GM12878 (cell line): ENCODE data around the gene NOP16. TPM values are rescaled to one million over a fixed set of nuclear protein-coding genes. Genes with fewer than 3 reads are reported as not detected.

Source experiments
- ATAC-seq: fragments of 200-7000 bp; cut with Tn5 transposase; 3 replicates; pipeline ENCODE4 v1.9.1; 2020; ENCODE audit warnings: mild to moderate bottlenecking, moderate library complexity
- BruUV-seq: library from RNA; stranded (reverse); fragments of 400-500 nt; replicated peaks from 2 replicates; lab custom pipeline; 2021; lab: Mats Ljungman, UMichigan
- CTCF ChIA-PET: fragments of 300-600 bp; sonication (Branson Sonifier 250); formaldehyde crosslinking; extraction: SDS; loops from one replicate; lab custom pipeline; 2021; ENCODE audit warnings: inconsistent platforms; lab: Yijun Ruan, JAX
- POLR2A ChIA-PET: fragments of 350-600 bp; formaldehyde crosslinking; extraction: SDS; loops from one replicate; lab custom pipeline; 2021; ENCODE audit warnings: inconsistent platforms; lab: Charles Lee
- RAD21 ChIA-PET: fragments of 300-600 bp; sonication (Branson Sonifier 250); formaldehyde crosslinking; loops from one replicate; lab custom pipeline; 2023; ENCODE audit warnings: antibody characterized with exemption; ENCODE audit not compliant: unreplicated experiment; lab: Charles Lee
- SMC1A ChIA-PET: fragments of 300-600 bp; sonication (Branson Sonifier 250); formaldehyde crosslinking; loops from one replicate; lab custom pipeline; 2023; ENCODE audit not compliant: unreplicated experiment, uncharacterized antibody; lab: Charles Lee
- DNase-seq: peaks from one replicate; pipeline ENCODE4 v3.0.0-alpha.2; 2011; ENCODE audit warnings: low read depth, low spot score
- FAIRE-seq: peaks from 3 replicates; lab custom pipeline; 2011; peaks lifted over from hg19 to GRCh38; lab: Jason Lieb, UNC
- H2AFZ ChIP-seq: 2 replicates; pipeline ENCODE4 v1.6.0; 2011; ENCODE audit warnings: low read depth, low read length, control low read depth; ENCODE audit not compliant: control insufficient read depth
- H3K27ac ChIP-seq: 2 replicates; pipeline ENCODE4 v1.5.1; 2011; ENCODE audit warnings: control low read depth; ENCODE audit not compliant: control insufficient read depth, insufficient read depth
- H3K27me3 ChIP-seq, 2 experiments: replicated peaks in 1 of 2; 2 replicates each; pipeline versions ENCODE4 v1.6.0 to v1.6.1; 2011; ENCODE audit warnings: low read length in 1 of 2; ENCODE audit not compliant: control insufficient read depth in 2 of 2, insufficient read depth in 2 of 2
- H3K36me3 ChIP-seq, 2 experiments: 2 replicates each; pipeline ENCODE4 v1.5.1; 2011; ENCODE audit warnings: low read length in 1 of 2; ENCODE audit not compliant: control insufficient read depth in 2 of 2, insufficient read depth in 2 of 2
- H3K4me1 ChIP-seq: 2 replicates; pipeline ENCODE4 v1.6.1; 2011; ENCODE audit warnings: mild to moderate bottlenecking, low read length, moderate library complexity, mixed read lengths; ENCODE audit not compliant: control insufficient read depth, insufficient read depth
- H3K4me2 ChIP-seq: 2 replicates; pipeline ENCODE4 v1.6.0; 2011; ENCODE audit warnings: control low read depth; ENCODE audit not compliant: control insufficient read depth, insufficient read depth
- H3K4me3 ChIP-seq: fragments of 200-600 bp; sonication (generic); 2 replicates; pipeline ENCODE4 v1.5.1; 2016
- H3K79me2 ChIP-seq: 2 replicates; pipeline ENCODE4 v1.6.0; 2011; ENCODE audit warnings: low read length; ENCODE audit not compliant: control insufficient read depth, insufficient read depth
- H3K9ac ChIP-seq: 2 replicates; pipeline ENCODE4 v1.8.0; 2011; ENCODE audit warnings: low read length, control low read depth, mixed read lengths; ENCODE audit not compliant: control insufficient read depth, insufficient read depth
- H3K9me3 ChIP-seq: replicated peaks from 3 replicates; pipeline ENCODE4 v1.5.1; 2011; ENCODE audit warnings: mild to moderate bottlenecking, low read length; ENCODE audit not compliant: control insufficient read depth, insufficient read depth
- H4K20me1 ChIP-seq: 2 replicates; pipeline ENCODE4 v1.6.0; 2011; ENCODE audit not compliant: control insufficient read depth, insufficient read depth
- BACH1 ChIP-seq: fragments of 450-650 bp; IDR thresholded peaks from 2 replicates; pipeline ENCODE4 v1.6.1; 2017; ENCODE audit warnings: mild to moderate bottlenecking, borderline replicate concordance
- CBX3 ChIP-seq: fragments of 200-600 bp; sonication (generic); IDR thresholded peaks from 2 replicates; pipeline ENCODE4 v1.6.1; 2016; ENCODE audit warnings: low read depth, borderline replicate concordance
- E4F1 ChIP-seq: fragments of 450-650 bp; IDR thresholded peaks from 2 replicates; pipeline ENCODE4 v1.6.1; 2018; ENCODE audit warnings: borderline replicate concordance, mild to moderate bottlenecking; ENCODE audit not compliant: partially characterized antibody
- EP300 ChIP-seq, 2 experiments: fragments of 150-350 bp in 1 of 2; IDR thresholded peaks; 2 replicates each; pipeline ENCODE4 v1.6.1; 2011 to 2012; ENCODE audit warnings: low read depth in 2 of 2, low read length in 2 of 2, borderline replicate concordance in 1 of 2, improper control_type of control experiment in 1 of 2, inconsistent platforms in 1 of 2; ENCODE audit not compliant: control insufficient read depth in 1 of 2
- HDAC6 ChIP-seq: fragments of 200-600 bp; sonication (generic); IDR thresholded peaks from one replicate; pipeline ENCODE4 v1.8.0; 2017; ENCODE audit warnings: antibody characterized with exemption; ENCODE audit not compliant: unreplicated experiment
- MAX ChIP-seq: IDR thresholded peaks from 2 replicates; pipeline ENCODE4 v1.6.1; 2012; ENCODE audit warnings: low read depth, low read length, improper control_type of control experiment
- MTA2 ChIP-seq: fragments of 450-650 bp; IDR thresholded peaks from 2 replicates; pipeline ENCODE4 v1.6.1; 2016; ENCODE audit warnings: low read depth, mild to moderate bottlenecking, moderate library complexity
- NBN ChIP-seq: fragments of 450-650 bp; IDR thresholded peaks from 2 replicates; pipeline ENCODE4 v1.6.1; 2016
- NFXL1 ChIP-seq: fragments of 450-650 bp; IDR thresholded peaks from 2 replicates; pipeline ENCODE4 v1.6.1; 2017; ENCODE audit warnings: antibody characterized with exemption, mild to moderate bottlenecking, borderline replicate concordance
- PAX8 ChIP-seq: fragments of 450-650 bp; IDR thresholded peaks from 2 replicates; pipeline ENCODE4 v1.6.1; 2017; ENCODE audit warnings: mild to moderate bottlenecking, moderate library complexity
- POLR2A ChIP-seq: IDR thresholded peaks from 2 replicates; pipeline ENCODE4 v1.6.1; 2011; ENCODE audit warnings: low read depth, mild to moderate bottlenecking, low read length
- POLR2AphosphoS2 ChIP-seq: IDR thresholded peaks from 2 replicates; pipeline ENCODE4 v1.6.1; 2011; ENCODE audit warnings: low read depth, mild to moderate bottlenecking, low read length, improper control_type of control experiment, moderate library complexity
- POLR2AphosphoS5 ChIP-seq: IDR thresholded peaks from 2 replicates; pipeline ENCODE4 v1.6.1; 2011; ENCODE audit warnings: mild to moderate bottlenecking, low read length, inconsistent platforms
- SMAD5 ChIP-seq: IDR thresholded peaks from 2 replicates; pipeline ENCODE4 v1.6.1; 2016; ENCODE audit warnings: antibody characterized with exemption, low read depth
- SP1 ChIP-seq: IDR thresholded peaks from one replicate; pipeline ENCODE4 v1.6.1; 2011; ENCODE audit warnings: low read depth, low read length
- TBL1XR1 ChIP-seq: IDR thresholded peaks from 2 replicates; pipeline ENCODE4 v1.6.1; 2012; ENCODE audit warnings: low read depth, low read length, improper control_type of control experiment
- TCF12 ChIP-seq: IDR thresholded peaks from 2 replicates; pipeline ENCODE4 v1.6.1; 2011; ENCODE audit warnings: low read depth, mild to moderate bottlenecking, low read length
- WGBS: methylation state at CpG from one replicate; pipeline ENCODE4 v1.1.6; 2016; ENCODE audit warnings: low lambda C conversion rate; ENCODE audit not compliant: insufficient replicate concordance, insufficient coverage; ENCODE audit errors: missing lambda C conversion rate; 5-methylcytosine and 5-hydroxymethylcytosine counted together
- in situ Hi-C: fragments of 300-500 bp; cut with MboI; formaldehyde crosslinking; loops from 9 replicates; pipeline ENCODE4 v1.14.3; 2018; ENCODE audit warnings: mixed read lengths
- intact Hi-C: fragments of 100-400 bp; cut with micrococcal nuclease; formaldehyde crosslinking; loops from one replicate; pipeline ENCODE4 v1.14.2; 2022; ENCODE audit not compliant: unreplicated experiment
- polyA plus RNA-seq, 11 experiments: library from polyadenylated mRNA; depleted of rRNA in 4 of 11; unstranded in 6 of 11; stranded (reverse) in 5 of 11; fragments of >200 nt; fragmentation: Nextera tagmentation in 4 of 11; fragmentation: Illumina TruSeq in 1 of 11; extraction: Ambion mirVana in 4 of 11; extraction: Trizol in 1 of 11; gene quantifications; 1 replicate in 1 of 11; 2 replicates in 10 of 11; pipeline versions ENCODE4 v1.2.1 to v1.2.3, GENCODE V29; 2011 to 2016; ENCODE audit warnings: inconsistent platforms in 2 of 11, missing spikeins in 2 of 11, low read depth in 1 of 11
- total RNA-seq, 4 experiments: library from RNA; depleted of rRNA in 3 of 4; stranded (reverse); fragments of >200 nt in 3 of 4; fragmentation: Illumina TruSeq in 1 of 4; extraction: Trizol in 1 of 4; gene quantifications; 2 replicates each; pipeline versions ENCODE4 v1.2.1 to v1.2.3, GENCODE V29; 2013 to 2021
- TF ChIP-seq, protein P1 (sequence below): fragments of 150-350 bp; IDR thresholded peaks from 2 replicates; pipeline ENCODE4 v1.6.1; 2016; ENCODE audit warnings: low read depth, low read length
- TF ChIP-seq, protein P2 (sequence below): fragments of 450-650 bp; IDR thresholded peaks from 2 replicates; pipeline ENCODE4 v1.6.1; 2016; ENCODE audit warnings: mild to moderate bottlenecking

The NOP16 gene
- total and polyA plus RNA-seq, 10 of the 15 experiments (the other 5 are each of a cell fraction or from before 2014, with no cell fraction given), result 50.3 to 276 (median 116) TPM

DNA sequence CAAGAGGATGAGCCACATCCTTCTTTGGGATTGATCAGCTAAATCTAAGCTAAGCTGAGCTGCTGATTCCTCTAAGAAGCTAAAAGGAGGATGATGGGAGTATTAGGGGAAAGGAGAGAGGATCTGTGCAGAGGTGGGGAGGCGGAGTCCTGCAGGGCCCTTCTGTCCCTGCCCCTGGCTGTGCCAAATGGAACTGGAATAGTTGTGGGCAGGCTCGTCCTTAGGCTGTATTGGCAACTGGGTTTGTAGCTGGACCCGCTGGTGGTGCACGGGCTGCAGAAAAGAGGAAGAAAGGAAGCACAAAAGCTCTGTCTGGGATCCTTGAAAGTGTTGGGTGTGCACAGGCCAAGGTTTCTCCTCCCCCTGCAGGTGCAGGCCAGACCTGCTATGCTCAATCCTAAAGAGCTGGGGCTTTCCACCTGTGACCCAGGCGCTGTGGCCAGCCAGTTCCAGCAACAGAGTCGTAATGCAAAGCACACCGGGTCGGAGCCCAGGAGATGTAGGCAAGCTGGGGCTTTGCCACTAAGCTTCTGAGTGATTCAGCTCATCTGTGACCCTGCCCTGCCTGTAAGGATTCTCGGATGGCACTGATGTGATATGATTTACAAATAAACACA is 18.1 kb upstream of the NOP16 start:
- Histone ChIP-seq H3K79me2 (no peaks in the 10 kb centered on the region), H3K4me1 (no peaks in the 10 kb centered on the region), H3K9ac (no peak overlapping the region), H4K20me1 (no peaks in the 10 kb centered on the region), H3K4me2 (no peak overlapping the region), H3K27ac (no peak overlapping the region), H3K9me3 (no peaks in the 10 kb centered on the region), H3K36me3 (no peaks in the 10 kb centered on the region; a peak in 1 of 4 replicates), H3K27me3 (no peaks in the 10 kb centered on the region), H2AFZ (no peak overlapping the region), H3K4me3 (no peak overlapping the region)
- no peak for FAIRE-seq
- BruUV-seq, result no TSS peak
- peak; percentile 68 for ATAC-seq
- ChIA-PET SMC1A (interaction anchor here (1.0 to 1.7 kb wide), 2 partner anchors 9 to 677 kb away, joined by 3 to 5 read pairs; partner anchors contain the start of gene CLTB), RAD21 (interaction anchor here (0.7 to 0.9 kb wide), 2 partner anchors 22 to 676 kb away, joined by 3 to 4 read pairs; no protein-coding TSS in a partner anchor), CTCF (interaction anchor here (0.7 to 2.0 kb wide), 4 partner anchors 9 to 172 kb away, joined by 3 to 4 read pairs (median 4); no protein-coding TSS in a partner anchor), POLR2A (interaction anchor here (0.9 kb wide), 1 partner anchor 17 kb away, joined by 3 read pairs; no protein-coding TSS in a partner anchor)
- in situ Hi-C loops (no loop called here), intact Hi-C loops (no loop called here)
- DNase-seq, result no peak
- WGBS, result 69% methylated on average over 9 of the region's 9 CpGs
- TF ChIP-seq SP1 (no peak), TCF12 (no peak), CBX3 (no peak), HDAC6 (no peak), POLR2AphosphoS2 (no peak), EP300 (IDR thresholded peaks at IDR 0.05; ENCODE audit: borderline replicate concordance in 1 of 2, control insufficient read depth in 1 of 2, low read depth in 2 of 2, low read length in 2 of 2) (no peak), PAX8 (no peak), BACH1 (no peak), NFXL1 (no peak), TBL1XR1 (no peak), POLR2AphosphoS5 (no peak), NBN (no peak), MTA2 (no peak), MAX (no peak), SMAD5 (no peak), E4F1 (no peak), POLR2A (no peak)
- TF ChIP-seq, protein P1, sequence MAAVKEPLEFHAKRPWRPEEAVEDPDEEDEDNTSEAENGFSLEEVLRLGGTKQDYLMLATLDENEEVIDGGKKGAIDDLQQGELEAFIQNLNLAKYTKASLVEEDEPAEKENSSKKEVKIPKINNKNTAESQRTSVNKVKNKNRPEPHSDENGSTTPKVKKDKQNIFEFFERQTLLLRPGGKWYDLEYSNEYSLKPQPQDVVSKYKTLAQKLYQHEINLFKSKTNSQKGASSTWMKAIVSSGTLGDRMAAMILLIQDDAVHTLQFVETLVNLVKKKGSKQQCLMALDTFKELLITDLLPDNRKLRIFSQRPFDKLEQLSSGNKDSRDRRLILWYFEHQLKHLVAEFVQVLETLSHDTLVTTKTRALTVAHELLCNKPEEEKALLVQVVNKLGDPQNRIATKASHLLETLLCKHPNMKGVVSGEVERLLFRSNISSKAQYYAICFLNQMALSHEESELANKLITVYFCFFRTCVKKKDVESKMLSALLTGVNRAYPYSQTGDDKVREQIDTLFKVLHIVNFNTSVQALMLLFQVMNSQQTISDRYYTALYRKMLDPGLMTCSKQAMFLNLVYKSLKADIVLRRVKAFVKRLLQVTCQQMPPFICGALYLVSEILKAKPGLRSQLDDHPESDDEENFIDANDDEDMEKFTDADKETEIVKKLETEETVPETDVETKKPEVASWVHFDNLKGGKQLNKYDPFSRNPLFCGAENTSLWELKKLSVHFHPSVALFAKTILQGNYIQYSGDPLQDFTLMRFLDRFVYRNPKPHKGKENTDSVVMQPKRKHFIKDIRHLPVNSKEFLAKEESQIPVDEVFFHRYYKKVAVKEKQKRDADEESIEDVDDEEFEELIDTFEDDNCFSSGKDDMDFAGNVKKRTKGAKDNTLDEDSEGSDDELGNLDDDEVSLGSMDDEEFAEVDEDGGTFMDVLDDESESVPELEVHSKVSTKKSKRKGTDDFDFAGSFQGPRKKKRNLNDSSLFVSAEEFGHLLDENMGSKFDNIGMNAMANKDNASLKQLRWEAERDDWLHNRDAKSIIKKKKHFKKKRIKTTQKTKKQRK, result no peak
- TF ChIP-seq, protein P2, sequence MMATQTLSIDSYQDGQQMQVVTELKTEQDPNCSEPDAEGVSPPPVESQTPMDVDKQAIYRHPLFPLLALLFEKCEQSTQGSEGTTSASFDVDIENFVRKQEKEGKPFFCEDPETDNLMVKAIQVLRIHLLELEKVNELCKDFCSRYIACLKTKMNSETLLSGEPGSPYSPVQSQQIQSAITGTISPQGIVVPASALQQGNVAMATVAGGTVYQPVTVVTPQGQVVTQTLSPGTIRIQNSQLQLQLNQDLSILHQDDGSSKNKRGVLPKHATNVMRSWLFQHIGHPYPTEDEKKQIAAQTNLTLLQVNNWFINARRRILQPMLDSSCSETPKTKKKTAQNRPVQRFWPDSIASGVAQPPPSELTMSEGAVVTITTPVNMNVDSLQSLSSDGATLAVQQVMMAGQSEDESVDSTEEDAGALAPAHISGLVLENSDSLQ, result no peak
